ENCODE measurements around the gene SLC19A1.

SLC19A1 gene

GRCh38 chr21:45554477-45555175 lies 12.4 kb upstream of the SLC19A1 start:
- TF ChIP-seq CTCF (IDR thresholded peaks at IDR 0.05; ENCODE audit: control insufficient read depth, insufficient read depth, low read depth, low read length, missing control alignments) = peak; percentile 67
- H3K4me3 ChIP-seq (ENCODE audit: control insufficient read depth, low read depth, low read length) = peak overlapping the region; percentile 69
- no peak for DNase-seq (ENCODE audit: low read depth)

- TF ChIP-seq CTCF (IDR thresholded peaks at IDR 0.05; ENCODE audit: control insufficient read depth, insufficient read depth, low read depth, low read length, missing control alignments) = no peak
- H3K4me3 ChIP-seq (ENCODE audit: control insufficient read depth, low read depth, low read length) = no peak overlapping the region
- DNase-seq (ENCODE audit: low read depth) = no peak
These were observed 10.6 kb upstream of the SLC19A1 start for GRCh38 chr21:45552696-45553391.

- H3K4me3 ChIP-seq (ENCODE audit: control insufficient read depth, low read depth, low read length) = no peak overlapping the region
- TF ChIP-seq CTCF (IDR thresholded peaks at IDR 0.05; ENCODE audit: control insufficient read depth, insufficient read depth, low read depth, low read length, missing control alignments) = no peak
- no peak for DNase-seq (ENCODE audit: low read depth)
These were observed 9.8 kb upstream of the SLC19A1 start for GRCh38 chr21:45551783-45552695.

- DNase-seq (ENCODE audit: low read depth) = no peak
- no peak for TF ChIP-seq CTCF (IDR thresholded peaks at IDR 0.05; ENCODE audit: control insufficient read depth, insufficient read depth, low read depth, low read length, missing control alignments)
- no peak overlapping the region for H3K4me3 ChIP-seq (ENCODE audit: control insufficient read depth, low read depth, low read length)
These were observed 9.1 kb upstream of the SLC19A1 start for GRCh38 chr21:45551316-45551715.

GRCh38 chr21:45550522-45551210 lies 8.4 kb upstream of the SLC19A1 start:
- TF ChIP-seq CTCF (IDR thresholded peaks at IDR 0.05; ENCODE audit: control insufficient read depth, insufficient read depth, low read depth, low read length, missing control alignments) = no peak
- DNase-seq (ENCODE audit: low read depth) = no peak
- H3K4me3 ChIP-seq (ENCODE audit: control insufficient read depth, low read depth, low read length) = no peak overlapping the region

Data from AG09309 (cell line).